ENCODE results near the gene PRR11. TPM values are rescaled to one million over a fixed set of nuclear protein-coding genes. Genes with fewer than 3 reads are reported as not detected.

PRR11 gene
- total and polyA plus RNA-seq, 2 of the 8 experiments (the other 6 are each of a cell fraction or from before 2014, with no cell fraction given) = 32.7 to 83.0 TPM

DNA sequence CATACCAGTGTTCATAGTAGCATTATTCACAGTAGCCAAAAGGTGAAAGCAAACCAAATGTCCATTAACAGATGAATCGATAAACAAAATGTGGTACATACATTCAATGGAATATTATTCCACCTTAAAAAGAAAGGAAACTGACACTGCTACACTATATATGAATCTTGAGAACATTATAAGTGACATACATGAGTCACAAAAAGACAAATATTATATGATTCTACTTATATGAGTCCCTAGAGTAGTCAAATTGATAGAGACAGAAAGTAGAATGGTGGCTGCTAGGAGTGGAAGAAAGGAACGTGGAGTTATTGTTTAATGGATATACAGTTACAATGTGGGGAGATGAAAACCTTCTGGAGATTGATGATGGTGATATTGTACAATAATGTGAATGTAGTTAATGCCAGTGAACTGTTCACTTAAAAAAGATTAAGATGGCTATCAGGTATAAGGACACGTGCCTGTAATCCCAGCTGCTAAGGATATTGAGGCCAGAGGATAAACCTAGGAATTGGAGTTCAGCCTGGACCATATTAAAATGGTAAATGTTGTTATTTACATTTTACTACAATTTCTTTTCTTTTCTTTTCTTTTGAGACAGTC is 28.6 kb upstream of the PRR11 start:
- H3K4me1 ChIP-seq (replicated peaks in 1 of 4; ENCODE audit: control insufficient read depth in 3 of 4, insufficient read depth in 4 of 4, low read length in 3 of 4) = no peaks in the 10 kb centered on the region
- H2AFZ ChIP-seq (ENCODE audit: low read length) = no peak overlapping the region
- no peak overlapping the region for H4K8ac ChIP-seq (ENCODE audit: extremely low read depth, insufficient read depth, low read length)
- H3K4me3 ChIP-seq (ENCODE audit: extremely low read depth in 1 of 4, insufficient read depth in 2 of 4, low read depth in 3 of 4, low read length in 4 of 4) = no peak overlapping the region
- peaks cover 0 to 6% of the 10 kb centered on the region in 2 experiments; a peak in 2 of 4 replicates for H3K79me2 ChIP-seq (ENCODE audit: control insufficient read depth in 1 of 2, insufficient read depth in 2 of 2, low read length in 2 of 2)
- no peak overlapping the region for H2BK12ac ChIP-seq (ENCODE audit: low read depth, low read length)
- H4K91ac ChIP-seq (replicated peaks; ENCODE audit: insufficient read length, low read length) = no peak overlapping the region
- no peak for FAIRE-seq
- no peak overlapping the region for H3K27ac ChIP-seq (ENCODE audit: low read depth, low read length)
- no peak overlapping the region for H4K5ac ChIP-seq (ENCODE audit: insufficient read length, low read depth, low read length)
- POLR2A ChIA-PET (ENCODE audit: partially characterized antibody) = interaction anchor here (0.8 kb wide), 1 partner anchor 28 kb away, joined by 3 read pairs; the partner anchor contains the start of gene SKA2
- H2BK15ac ChIP-seq (ENCODE audit: low read length) = no peak overlapping the region
- no peaks in the 10 kb centered on the region for H3K79me1 ChIP-seq (ENCODE audit: low read depth, low read length)
- H2BK120ac ChIP-seq (replicated peaks; ENCODE audit: low read depth, low read length) = no peak overlapping the region
- WGBS, 2 experiments (ENCODE audit: extremely low coverage in 1 of 2, insufficient coverage in 1 of 2, insufficient read length in 1 of 2, insufficient replicate concordance in 2 of 2, low coverage in 1 of 2, low lambda C conversion rate in 2 of 2, missing lambda C conversion rate in 1 of 2) = 63 to 100% methylated on average over 1 to 3 of the region's 3 CpGs
- H3K27me3 ChIP-seq (replicated peaks in 1 of 4; ENCODE audit: control insufficient read depth in 3 of 4, extremely low read depth in 1 of 4, insufficient read depth in 3 of 4, low read length in 3 of 4) = no peaks in the 10 kb centered on the region
- DNase-seq (ENCODE audit: low read depth in 1 of 2, low spot score in 2 of 2) = no peak
- no peaks in the 10 kb centered on the region for H3K9me3 ChIP-seq (ENCODE audit: insufficient read depth in 2 of 2, low read depth in 1 of 2, low read length in 1 of 2)
- H3K56ac ChIP-seq (replicated peaks; ENCODE audit: insufficient read length, low read depth, low read length) = no peak overlapping the region
- no peak overlapping the region for H3K9ac ChIP-seq (replicated peaks in 1 of 4; ENCODE audit: extremely low read depth in 1 of 4, low read depth in 3 of 4, low read length in 3 of 4)
- H3K18ac ChIP-seq (ENCODE audit: extremely low read depth, low read length) = no peak overlapping the region
- no peak overlapping the region for H3K23ac ChIP-seq (ENCODE audit: insufficient read length)
- no peak overlapping the region for H2BK5ac ChIP-seq (ENCODE audit: low read depth, low read length)
- H3K14ac ChIP-seq (ENCODE audit: insufficient read length) = no peak overlapping the region
- no peak overlapping the region for H3K4ac ChIP-seq (replicated peaks; ENCODE audit: insufficient read length, low read depth, low read length)
- H3K36me3 ChIP-seq (ENCODE audit: control insufficient read depth in 2 of 4, insufficient read depth in 4 of 4, low read length in 3 of 4) = peaks cover 2 to 10% (median 6%) of the 10 kb centered on the region in 4 experiments; a peak in 3 of 8 replicates
- H4K20me1 ChIP-seq (replicated peaks in 1 of 2; ENCODE audit: control insufficient read depth in 1 of 2, insufficient read depth in 2 of 2, low read length in 2 of 2) = peaks cover 2 to 4% of the 10 kb centered on the region in 2 experiments
- H3K4me2 ChIP-seq (ENCODE audit: insufficient read depth in 1 of 2, low read depth in 2 of 2, low read length in 2 of 2) = no peak overlapping the region
- H2BK20ac ChIP-seq (ENCODE audit: low read length) = no peak overlapping the region
- CTCF ChIA-PET (ENCODE audit: partially characterized antibody) = no interaction called here
- H2AK5ac ChIP-seq (ENCODE audit: low read depth, low read length) = no peak overlapping the region
- H3K23me2 ChIP-seq (ENCODE audit: low read depth, low read length) = no peaks in the 10 kb centered on the region
- no peak for TF ChIP-seq RXRA (IDR thresholded peaks at IDR 0.05; ENCODE audit: insufficient read depth, low read depth, low read length)
- TF ChIP-seq, protein P1, sequence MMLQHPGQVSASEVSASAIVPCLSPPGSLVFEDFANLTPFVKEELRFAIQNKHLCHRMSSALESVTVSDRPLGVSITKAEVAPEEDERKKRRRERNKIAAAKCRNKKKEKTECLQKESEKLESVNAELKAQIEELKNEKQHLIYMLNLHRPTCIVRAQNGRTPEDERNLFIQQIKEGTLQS (IDR thresholded peaks at IDR 0.05; ENCODE audit: insufficient read depth, low read depth, low read length) = no peak
- TF ChIP-seq TAF7 (optimal IDR thresholded peaks at IDR 0.05; ENCODE audit: borderline replicate concordance, low read depth, low read length) = no peak
- TF ChIP-seq TCF12 (IDR thresholded peaks at IDR 0.05; ENCODE audit: low read depth, low read length) = no peak
- no peak for TF ChIP-seq SP4 (IDR thresholded peaks at IDR 0.05; ENCODE audit: low read length)
- TF ChIP-seq SRF (IDR thresholded peaks at IDR 0.05; ENCODE audit: low read depth, low read length) = no peak
- TF ChIP-seq, protein P2, sequence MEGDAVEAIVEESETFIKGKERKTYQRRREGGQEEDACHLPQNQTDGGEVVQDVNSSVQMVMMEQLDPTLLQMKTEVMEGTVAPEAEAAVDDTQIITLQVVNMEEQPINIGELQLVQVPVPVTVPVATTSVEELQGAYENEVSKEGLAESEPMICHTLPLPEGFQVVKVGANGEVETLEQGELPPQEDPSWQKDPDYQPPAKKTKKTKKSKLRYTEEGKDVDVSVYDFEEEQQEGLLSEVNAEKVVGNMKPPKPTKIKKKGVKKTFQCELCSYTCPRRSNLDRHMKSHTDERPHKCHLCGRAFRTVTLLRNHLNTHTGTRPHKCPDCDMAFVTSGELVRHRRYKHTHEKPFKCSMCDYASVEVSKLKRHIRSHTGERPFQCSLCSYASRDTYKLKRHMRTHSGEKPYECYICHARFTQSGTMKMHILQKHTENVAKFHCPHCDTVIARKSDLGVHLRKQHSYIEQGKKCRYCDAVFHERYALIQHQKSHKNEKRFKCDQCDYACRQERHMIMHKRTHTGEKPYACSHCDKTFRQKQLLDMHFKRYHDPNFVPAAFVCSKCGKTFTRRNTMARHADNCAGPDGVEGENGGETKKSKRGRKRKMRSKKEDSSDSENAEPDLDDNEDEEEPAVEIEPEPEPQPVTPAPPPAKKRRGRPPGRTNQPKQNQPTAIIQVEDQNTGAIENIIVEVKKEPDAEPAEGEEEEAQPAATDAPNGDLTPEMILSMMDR (IDR thresholded peaks at IDR 0.05; ENCODE audit: control extremely low read depth in 1 of 3, insufficient read depth in 1 of 3, low read depth in 1 of 3, low read length in 3 of 3) = no peak
- no peak for TF ChIP-seq RBBP5 (IDR thresholded peaks at IDR 0.05; ENCODE audit: borderline replicate concordance, low read depth, low read length)
- no peak for TF ChIP-seq RNF2 (IDR thresholded peaks at IDR 0.05; ENCODE audit: borderline replicate concordance, low read depth, low read length, missing control alignments, poor library complexity, severe bottlenecking)
- no peak for TF ChIP-seq MAFK (IDR thresholded peaks at IDR 0.05; ENCODE audit: low read depth, low read length)

Data from H1 (cell line).